ENCODE results near the gene SNTB2. TPM values are rescaled to one million over a fixed set of nuclear protein-coding genes. Genes with fewer than 3 reads are reported as not detected.

The SNTB2 gene
- polyA plus RNA-seq, 1 experiment: 50.5 TPM

- Histone ChIP-seq H3K36me3 (ENCODE audit: control insufficient read depth, insufficient read depth, low read length) (peaks cover 14% of the 10 kb centered on the region), H3K27me3 (ENCODE audit: control insufficient read depth, insufficient read depth, low read length) (no peaks in the 10 kb centered on the region), H3K4me3 (ENCODE audit: low read depth, low read length) (no peak overlapping the region)
- ChIA-PET POLR2A (interaction anchor here (0.6 kb wide), 1 partner anchor 118 kb away, joined by 16 read pairs; no protein-coding TSS in a partner anchor), CTCF (interaction anchor here (0.8 to 1.0 kb wide), 2 partner anchors 133 to 313 kb away, joined by 3 to 4 read pairs; no protein-coding TSS in a partner anchor)
- TF ChIP-seq, protein P1, sequence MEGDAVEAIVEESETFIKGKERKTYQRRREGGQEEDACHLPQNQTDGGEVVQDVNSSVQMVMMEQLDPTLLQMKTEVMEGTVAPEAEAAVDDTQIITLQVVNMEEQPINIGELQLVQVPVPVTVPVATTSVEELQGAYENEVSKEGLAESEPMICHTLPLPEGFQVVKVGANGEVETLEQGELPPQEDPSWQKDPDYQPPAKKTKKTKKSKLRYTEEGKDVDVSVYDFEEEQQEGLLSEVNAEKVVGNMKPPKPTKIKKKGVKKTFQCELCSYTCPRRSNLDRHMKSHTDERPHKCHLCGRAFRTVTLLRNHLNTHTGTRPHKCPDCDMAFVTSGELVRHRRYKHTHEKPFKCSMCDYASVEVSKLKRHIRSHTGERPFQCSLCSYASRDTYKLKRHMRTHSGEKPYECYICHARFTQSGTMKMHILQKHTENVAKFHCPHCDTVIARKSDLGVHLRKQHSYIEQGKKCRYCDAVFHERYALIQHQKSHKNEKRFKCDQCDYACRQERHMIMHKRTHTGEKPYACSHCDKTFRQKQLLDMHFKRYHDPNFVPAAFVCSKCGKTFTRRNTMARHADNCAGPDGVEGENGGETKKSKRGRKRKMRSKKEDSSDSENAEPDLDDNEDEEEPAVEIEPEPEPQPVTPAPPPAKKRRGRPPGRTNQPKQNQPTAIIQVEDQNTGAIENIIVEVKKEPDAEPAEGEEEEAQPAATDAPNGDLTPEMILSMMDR (IDR thresholded peaks at IDR 0.05; ENCODE audit: insufficient read depth, low read depth, low read length): no peak
- DNase-seq (ENCODE audit: low read depth): no peak
These were observed 26.8 kb upstream of the SNTB2 start for GRCh38 chr16:69160192-69160591.

GRCh38 chr16:69165584-69165983, 21.4 kb upstream of the SNTB2 start:
- DNase-seq (ENCODE audit: low read depth): no peak
- H3K36me3 ChIP-seq (ENCODE audit: control insufficient read depth, insufficient read depth, low read length): peaks cover 8% of the 10 kb centered on the region
- ChIA-PET CTCF (interaction anchor here (0.6 to 5.5 kb wide), 6 partner anchors 12 to 146 kb away, joined by 3 to 28 read pairs (median 3); partner anchors contain the start of gene VPS4A), POLR2A (no interaction called here)
- TF ChIP-seq, protein P1 (IDR thresholded peaks at IDR 0.05; ENCODE audit: insufficient read depth, low read depth, low read length): no peak
- no peaks in the 10 kb centered on the region for H3K27me3 ChIP-seq (ENCODE audit: control insufficient read depth, insufficient read depth, low read length)
- no peak overlapping the region for H3K4me3 ChIP-seq (ENCODE audit: low read depth, low read length)

DNA sequence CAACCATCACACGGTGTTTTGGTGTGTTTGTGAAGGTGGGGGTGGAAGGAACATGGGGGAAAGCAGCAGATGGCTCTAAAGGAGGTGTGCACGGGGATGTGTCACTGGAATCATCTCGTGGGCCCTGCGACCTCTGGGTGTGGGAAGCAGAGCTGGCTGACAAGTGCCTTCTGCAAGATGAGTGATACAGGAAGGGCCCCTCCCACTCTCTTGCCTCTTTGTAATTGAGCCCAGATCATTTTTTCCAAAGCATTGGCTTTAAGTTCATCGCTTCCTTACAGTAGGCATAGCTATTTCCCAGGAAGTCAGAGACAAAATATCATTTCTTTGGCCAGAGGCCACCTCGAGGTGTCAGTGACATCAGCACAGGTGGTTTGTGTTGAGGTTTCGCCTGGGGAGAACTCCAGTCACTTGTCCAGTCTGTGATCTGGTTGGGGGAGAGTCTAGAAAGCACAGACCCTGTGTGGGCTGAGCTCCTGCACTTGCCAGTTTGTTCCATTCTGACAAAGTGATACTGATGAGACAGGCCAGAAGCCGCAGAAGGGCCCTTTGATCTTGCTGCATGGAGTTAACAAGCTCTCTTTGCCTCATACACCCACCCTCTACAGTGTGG, 20.6 kb upstream of the SNTB2 start:
- TF ChIP-seq, protein P1 (IDR thresholded peaks at IDR 0.05; ENCODE audit: insufficient read depth, low read depth, low read length): no peak
- CTCF ChIA-PET: interaction anchor here (0.7 to 5.5 kb wide), 6 partner anchors 13 to 144 kb away, joined by 3 to 28 read pairs (median 3); no protein-coding TSS in a partner anchor
- POLR2A ChIA-PET: no interaction called here
- Histone ChIP-seq H3K27me3 (ENCODE audit: control insufficient read depth, insufficient read depth, low read length) (no peaks in the 10 kb centered on the region), H3K4me3 (ENCODE audit: low read depth, low read length) (no peak overlapping the region), H3K36me3 (ENCODE audit: control insufficient read depth, insufficient read depth, low read length) (peaks cover 6% of the 10 kb centered on the region)
- DNase-seq (ENCODE audit: low read depth): no peak

- TF ChIP-seq, protein P1 (IDR thresholded peaks at IDR 0.05; ENCODE audit: insufficient read depth, low read depth, low read length): no peak
These were observed 19.7 kb upstream of the SNTB2 start for GRCh38 chr16:69166946-69167930.

More at GRCh38 chr16:69166946-69167930, 19.7 kb upstream of the SNTB2 start:
- Histone ChIP-seq H3K4me3 (ENCODE audit: low read depth, low read length) (no peak overlapping the region), H3K36me3 (ENCODE audit: control insufficient read depth, insufficient read depth, low read length) (peaks cover 5% of the 10 kb centered on the region), H3K27me3 (ENCODE audit: control insufficient read depth, insufficient read depth, low read length) (no peaks in the 10 kb centered on the region)
- DNase-seq (ENCODE audit: low read depth): no peak
- POLR2A ChIA-PET: interaction anchor here (0.5 kb wide), 1 partner anchor 34 kb away, joined by 4 read pairs; no protein-coding TSS in a partner anchor
- CTCF ChIA-PET: interaction anchor here (0.9 to 5.5 kb wide), 5 partner anchors 9 to 122 kb away, joined by 3 to 28 read pairs (median 3); no protein-coding TSS in a partner anchor
